OCI-M1 (cell line): ENCODE data around the gene TTLL10.
A peak's percentile ranks its signal among the peaks of the same experiment; 100 is the strongest.

Source experiments
- DNase-seq: peaks from one replicate; lab custom pipeline; 2025; lab: John Stamatoyannopoulos, UW

The TTLL10 gene

DNA sequence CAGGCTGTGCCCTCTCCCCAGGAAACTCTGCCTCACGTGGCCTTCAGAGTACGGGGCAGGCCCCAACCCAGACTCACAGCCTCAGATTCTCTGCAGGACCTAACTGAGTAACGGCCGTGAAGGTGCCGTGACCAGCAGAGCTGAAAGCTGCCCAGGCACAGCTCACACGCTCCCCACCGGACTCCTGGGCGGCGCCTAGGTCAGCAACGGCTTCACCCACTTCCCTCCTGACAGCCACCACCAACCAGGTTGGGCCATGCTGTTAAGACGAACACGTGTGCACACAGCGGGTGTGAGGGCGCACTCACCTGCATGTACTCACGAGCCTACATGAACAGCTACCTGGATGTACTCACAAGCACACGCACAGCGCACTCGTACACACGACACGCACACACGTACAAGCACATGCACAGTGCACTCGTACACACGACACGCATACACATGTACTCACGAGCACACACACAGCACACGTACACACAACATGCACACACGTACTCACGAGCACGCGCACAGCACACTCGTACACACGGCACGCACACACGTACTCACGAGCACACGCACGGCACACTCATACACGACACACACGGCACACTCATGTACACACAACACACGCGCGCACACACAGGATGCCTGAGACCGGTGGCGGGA, 49.0 kb downstream of the TTLL10 start:
- no peak for DNase-seq

DNA sequence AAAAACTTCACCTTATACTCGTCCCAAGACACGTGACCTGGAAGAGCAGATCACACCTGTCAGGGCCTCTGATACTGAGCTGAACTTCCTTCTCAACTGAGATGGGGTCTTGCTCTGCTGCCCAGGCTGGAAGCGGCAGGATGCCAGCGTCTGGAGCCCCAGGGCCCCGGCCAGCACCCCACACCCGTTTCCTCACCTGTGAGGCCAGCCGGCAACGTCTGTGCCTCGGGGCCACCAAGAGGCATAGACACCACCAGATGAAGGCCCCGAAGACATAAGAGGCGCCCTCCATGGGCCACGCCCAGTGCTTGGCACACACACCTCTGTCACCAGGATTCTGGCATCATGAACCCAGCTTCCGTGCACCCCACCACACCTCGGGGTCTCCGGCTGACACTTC, 49.6 kb downstream of the TTLL10 start:
- DNase-seq = no peak

DNA sequence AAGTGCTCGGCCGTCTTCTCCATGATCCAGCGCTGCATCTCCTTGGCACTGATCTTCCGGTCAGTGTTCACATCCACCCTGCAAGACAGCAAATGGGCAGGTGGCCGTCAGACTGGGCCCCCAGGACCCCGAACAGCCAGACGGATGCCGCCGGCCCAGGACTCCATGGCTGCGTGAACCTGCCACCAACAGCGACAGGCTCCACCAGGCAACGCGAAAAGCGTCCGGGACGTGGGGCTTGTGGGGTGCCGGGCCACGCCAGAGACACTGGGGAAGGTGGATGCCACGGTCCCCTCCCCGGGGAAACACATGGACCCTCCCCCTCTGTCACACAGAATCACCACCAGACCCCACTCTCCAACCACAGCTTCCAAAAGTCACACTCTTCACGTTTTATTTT, 50.2 kb downstream of the TTLL10 start:
- no peak for DNase-seq

DNA sequence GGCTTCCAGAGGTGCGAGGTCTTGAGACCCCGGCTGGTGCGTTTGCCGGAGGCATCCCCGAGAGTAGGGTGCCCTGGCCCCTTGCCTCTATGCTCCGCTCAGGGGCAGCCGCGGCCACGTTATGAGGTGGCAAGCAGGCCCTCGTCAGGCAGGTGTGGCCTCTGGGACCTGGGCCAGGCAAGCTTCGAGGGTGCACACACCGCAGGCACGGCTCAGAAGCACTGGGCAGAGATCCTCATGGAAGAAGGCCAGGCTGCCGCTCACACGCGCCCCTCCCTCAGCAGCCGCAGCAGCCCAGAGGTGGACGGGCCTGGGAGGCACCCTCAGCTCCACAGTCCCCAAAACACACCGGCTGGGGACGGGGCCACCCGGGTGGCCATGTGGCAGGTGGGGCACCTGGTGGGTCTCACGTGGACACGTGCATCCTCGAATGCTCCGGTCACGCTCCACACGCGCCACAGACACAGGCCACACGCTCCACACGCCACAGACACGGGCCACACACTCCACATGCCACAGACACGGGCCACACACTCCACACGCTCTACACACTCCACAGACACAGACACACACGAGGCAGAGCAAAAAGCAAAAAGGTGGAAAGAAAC, 51.7 kb downstream of the TTLL10 start:
- DNase-seq = no peak

DNA sequence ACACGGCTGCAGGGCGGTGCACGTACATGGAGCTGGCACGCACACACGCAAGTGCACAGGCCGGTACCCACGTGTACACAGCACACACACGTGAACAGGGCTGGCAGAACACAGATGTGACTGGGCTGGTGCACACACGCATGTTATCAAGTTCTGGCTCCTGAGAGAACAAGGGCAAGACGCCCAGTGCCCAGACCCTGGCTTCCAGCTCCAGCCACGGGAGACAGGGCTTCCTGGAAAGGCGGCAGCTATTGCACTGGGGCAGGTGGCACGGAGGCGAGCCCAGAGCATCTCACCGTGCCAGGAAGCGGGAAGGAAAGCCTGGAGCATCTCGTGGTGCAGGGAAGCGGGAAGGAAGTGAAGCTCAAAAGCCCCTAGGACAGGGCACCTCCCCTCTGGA, 52.2 kb downstream of the TTLL10 start:
- no peak for DNase-seq

DNA sequence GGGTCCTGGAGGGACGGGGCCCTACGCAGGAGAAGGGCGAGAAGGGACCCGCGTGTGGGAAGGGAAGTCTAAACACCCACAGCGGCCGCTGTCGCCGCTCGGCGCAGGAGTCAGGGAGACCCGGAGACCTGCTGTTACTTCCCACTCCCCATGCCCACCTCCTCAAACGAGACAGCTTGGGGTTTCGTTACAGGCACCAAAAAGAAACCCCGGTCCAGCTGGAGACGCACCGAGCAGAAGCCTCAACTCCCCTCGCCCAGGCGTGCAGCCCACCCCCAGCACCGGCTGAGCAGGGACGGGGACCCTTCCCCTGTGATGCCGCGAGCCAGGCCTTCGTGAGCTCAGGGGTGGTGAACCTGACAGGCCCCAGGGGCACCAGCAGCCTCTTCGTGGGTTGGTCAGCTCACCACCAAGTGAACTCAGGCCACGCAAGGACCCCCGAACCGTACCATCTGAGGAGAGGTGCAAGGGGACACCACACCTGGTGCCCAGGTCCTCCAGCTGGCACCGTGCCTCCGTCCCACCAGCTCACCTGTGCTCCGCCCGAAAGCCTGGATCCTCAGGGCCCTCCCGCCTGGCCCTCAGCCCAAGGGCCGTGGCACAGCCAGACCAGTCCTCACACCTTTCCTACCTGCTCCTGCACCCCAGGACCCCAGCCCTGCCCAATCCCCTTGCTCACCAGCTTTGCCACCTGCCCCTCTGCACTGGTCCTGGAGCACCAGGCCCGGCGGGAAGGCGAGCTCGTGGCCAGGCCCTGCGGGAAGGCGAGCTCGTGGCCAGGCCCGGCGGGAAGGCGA, 53.1 kb downstream of the TTLL10 start:
- DNase-seq = no peak

DNA sequence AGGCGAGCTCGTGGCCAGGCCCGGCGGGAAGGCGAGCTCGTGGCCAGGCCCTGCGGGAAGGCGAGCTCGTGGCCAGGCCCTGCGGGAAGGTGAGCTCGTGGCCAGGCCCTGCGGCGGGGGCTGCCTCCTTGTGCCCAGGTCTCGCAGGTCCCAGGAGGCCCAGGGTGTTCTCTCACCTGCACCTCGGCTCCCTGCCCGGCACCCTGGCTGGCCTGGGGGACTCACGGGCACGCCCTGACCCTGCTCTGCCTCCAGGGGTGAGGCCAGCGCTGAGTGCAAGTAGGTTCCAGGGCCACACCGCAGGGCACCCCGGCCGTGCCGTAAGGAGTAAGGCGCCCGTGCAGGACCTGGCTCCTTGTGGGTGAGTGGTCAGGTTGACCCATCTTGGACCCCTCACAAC, 53.7 kb downstream of the TTLL10 start:
- no peak for DNase-seq

DNA sequence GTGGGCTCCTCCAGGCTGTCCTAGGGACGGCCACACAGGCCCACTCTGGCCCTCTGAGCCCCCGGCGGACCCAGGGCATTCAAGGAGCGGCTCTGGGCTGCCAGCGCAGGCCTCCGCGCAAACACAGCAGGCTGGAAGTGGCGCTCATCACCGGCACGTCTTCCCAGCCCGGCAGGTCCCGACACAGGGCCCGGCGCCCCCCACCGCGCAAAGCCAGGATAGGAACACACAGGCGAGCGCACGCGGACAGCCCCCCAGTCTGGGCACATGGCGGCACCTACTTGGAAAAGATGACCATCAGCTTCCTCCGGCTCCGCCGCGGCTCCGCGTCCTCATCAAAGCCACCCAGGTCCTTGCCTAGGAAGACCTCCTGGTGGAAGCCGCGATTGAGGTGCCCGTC, 54.5 kb downstream of the TTLL10 start:
- DNase-seq = no peak

DNA sequence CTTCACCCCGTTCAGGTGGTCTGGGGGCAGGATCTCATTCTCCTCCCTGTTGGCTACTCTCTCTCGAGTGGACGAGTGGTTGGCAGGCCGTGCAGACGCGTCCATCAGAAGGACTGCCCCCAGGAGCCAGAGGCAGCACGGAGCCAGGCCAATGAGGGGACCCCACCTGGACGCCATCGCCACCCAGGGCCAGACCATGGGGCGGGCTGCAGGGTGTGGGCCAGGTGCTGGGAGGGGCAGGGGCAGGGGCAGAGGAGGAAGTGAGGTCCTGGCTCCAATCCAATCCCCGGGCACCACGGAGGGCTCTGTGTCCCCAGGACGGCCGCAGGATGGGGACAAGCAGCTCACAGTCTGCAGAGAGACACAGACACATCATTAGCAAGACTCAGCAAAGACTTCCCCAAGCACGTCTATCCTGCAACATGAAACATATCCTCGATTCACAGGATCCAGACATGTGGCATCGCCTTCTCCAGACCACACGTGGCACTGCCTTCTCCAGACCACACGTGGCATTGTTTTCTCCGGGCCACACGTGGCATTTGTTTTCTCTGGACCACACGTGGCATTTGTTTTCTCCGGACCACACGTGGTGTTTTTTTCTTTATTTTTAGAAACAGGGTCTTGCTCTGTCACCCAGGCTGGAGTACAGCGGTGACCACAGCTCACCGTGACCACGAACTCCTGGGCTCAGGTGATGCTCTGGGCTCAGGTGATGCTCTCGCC, 55.1 kb downstream of the TTLL10 start:
- DNase-seq = no peak

DNA sequence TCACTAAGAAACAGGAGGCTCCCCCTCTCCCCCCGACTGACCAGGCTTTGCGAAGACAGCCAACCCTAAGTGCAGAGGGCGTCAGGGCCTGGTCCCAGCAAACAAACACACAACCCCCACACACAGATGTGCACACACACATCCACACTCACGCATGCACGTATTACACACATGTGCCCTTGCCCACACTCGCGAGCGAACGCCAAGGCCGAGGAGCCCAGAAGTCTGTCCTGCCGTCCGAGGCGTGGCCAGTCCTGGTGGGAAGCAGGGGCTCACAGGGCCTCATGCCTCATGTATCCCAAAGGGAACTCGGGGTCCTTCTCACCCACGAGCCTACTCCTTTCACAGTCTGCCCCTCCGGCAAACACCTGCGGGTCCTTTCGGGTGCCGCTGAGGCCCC, 56.1 kb downstream of the TTLL10 start:
- no peak for DNase-seq

DNA sequence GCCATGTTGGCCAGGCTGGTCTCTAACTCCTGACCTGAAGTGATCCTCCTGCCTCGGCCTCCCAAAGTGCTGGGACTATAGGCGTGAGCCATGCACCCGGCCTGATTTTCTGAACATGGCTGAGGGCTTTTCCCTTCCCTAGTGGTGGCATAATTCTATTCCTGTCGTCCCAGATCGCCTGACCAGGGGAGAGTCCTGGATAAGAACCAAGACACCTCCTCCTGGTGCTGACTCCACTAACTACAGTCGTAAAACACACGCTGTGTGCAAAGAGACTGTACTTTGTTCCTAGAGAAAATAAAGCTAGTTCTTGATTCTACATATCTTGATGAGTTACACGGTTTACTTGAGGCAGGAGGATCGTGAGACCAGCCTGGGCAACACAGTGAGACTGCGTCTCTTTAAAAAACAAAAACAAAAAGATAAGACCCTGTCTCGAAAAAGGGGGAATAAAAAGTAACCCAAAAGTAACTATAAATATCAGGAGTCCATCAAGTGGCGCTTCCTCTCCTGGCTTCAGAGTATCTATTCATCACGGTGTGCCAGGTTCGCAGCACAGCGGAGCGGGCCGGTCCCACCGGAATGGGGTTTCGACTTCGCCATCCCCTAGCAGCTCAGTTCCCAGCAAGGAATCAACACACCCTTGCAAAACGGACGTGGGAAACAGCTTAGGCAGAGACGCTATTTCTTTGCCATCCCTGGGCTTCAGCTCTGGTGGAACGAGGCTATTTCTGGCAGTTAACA, 57.1 kb downstream of the TTLL10 start:
- DNase-seq = peak; percentile 83

DNA sequence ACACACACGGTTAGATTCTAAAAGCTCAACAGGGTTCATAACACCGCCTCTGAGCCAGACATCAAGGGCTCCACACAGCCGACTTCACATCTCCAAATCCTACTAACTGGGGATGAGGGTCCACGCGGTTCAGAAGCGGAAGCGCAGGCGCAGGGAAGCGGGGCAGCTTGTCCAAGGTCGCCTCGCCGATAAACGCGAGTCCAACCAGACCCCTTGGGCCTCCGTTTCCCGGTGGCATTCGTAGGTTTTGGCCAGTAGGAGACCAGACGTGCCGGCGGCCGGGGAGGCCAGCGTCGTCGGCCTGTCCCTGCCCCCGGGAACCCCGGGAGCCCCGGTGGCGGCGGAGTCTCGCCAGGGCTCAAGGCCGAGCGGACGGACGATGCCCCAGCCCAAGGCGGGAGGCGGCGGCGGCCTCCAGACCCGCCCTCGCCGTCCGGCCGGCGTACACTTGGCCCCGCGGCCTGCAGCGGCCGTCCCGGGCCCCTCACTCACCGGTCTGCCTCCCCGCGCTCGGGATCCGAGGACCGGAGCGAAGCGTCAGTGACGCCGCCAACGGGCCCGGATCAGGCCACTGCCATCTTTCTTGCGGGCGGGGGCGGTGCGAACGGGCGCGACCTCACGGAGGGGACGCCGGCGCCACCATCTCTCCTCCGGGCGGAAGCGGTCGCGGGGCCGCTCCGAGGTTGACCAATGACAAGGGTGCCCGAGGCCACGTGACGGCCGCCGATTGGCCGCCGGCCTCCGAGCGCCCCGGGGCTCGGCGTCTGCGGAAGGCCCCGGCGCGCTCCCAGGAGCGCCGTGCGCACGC, 57.9 kb downstream of the TTLL10 start, which contains the start of gene SDF4:
Gene SDF4, minus strand, starts transcription at position 602 of the 808 bp plus-strand sequence. CDS start 3,229 bp downstream, outside the sequence.
- DNase-seq = peak; percentile 99

DNA sequence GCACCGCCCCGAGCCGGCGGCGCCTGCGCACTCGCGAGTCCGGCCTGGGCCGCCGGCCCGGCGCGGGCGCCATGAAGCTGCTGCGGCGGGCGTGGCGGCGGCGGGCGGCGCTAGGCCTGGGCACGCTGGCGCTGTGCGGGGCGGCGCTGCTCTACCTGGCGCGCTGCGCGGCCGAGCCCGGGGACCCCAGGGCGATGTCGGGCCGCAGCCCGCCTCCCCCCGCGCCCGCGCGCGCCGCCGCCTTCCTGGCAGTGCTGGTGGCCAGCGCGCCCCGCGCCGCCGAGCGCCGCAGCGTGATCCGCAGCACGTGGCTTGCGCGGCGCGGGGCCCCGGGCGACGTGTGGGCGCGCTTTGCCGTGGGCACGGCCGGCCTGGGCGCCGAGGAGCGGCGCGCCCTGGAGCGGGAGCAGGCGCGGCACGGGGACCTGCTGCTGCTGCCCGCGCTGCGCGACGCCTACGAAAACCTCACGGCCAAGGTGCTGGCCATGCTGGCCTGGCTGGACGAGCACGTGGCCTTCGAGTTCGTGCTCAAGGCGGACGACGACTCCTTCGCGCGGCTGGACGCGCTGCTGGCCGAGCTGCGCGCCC, 58.6 kb downstream of the TTLL10 start, which contains the start of gene B3GALT6:
Gene B3GALT6, plus strand, starts transcription at position 30 of the 588 bp plus-strand sequence. Its CDS starts 42 bp downstream, at position 72.
- no peak for DNase-seq

DNA sequence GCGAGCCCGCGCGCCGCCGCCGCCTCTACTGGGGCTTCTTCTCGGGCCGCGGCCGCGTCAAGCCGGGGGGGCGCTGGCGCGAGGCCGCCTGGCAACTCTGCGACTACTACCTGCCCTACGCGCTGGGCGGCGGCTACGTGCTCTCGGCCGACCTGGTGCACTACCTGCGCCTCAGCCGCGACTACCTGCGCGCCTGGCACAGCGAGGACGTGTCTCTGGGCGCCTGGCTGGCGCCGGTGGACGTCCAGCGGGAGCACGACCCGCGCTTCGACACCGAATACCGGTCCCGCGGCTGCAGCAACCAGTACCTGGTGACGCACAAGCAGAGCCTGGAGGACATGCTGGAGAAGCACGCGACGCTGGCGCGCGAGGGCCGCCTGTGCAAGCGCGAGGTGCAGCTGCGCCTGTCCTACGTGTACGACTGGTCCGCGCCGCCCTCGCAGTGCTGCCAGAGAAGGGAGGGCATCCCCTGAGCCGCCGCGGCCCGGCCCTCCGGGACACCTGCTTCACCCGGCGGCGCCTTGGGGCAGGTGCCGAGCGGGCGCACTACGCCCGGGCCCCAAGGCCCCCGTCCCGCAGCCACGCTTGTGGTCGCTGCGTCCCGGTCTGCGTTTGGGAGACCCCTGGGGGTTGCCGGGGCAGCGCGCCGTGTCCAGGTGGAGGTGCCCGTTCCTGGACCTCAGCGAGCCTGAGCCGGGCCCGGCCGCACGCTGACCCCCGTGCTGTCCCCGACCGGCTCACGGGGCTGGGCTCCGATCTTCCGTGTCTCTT, 59.3 kb downstream of the TTLL10 start:
- no peak for DNase-seq

DNA sequence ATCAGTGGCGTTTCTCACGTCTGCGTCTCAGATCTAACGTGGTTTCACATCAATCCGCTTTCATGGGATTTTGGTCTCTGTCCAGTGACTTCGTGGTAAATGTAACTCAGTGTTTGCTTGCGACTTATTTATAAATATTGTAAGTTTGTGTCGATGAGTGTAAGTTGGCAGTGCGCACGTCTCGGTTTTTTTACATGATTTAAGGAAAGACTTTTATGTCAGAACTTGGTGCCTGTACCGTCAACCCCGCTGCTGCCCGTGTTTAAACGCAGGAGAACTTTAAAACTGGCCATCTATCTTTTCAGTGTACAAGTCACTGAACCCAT, 59.9 kb downstream of the TTLL10 start:
- no peak for DNase-seq

DNA sequence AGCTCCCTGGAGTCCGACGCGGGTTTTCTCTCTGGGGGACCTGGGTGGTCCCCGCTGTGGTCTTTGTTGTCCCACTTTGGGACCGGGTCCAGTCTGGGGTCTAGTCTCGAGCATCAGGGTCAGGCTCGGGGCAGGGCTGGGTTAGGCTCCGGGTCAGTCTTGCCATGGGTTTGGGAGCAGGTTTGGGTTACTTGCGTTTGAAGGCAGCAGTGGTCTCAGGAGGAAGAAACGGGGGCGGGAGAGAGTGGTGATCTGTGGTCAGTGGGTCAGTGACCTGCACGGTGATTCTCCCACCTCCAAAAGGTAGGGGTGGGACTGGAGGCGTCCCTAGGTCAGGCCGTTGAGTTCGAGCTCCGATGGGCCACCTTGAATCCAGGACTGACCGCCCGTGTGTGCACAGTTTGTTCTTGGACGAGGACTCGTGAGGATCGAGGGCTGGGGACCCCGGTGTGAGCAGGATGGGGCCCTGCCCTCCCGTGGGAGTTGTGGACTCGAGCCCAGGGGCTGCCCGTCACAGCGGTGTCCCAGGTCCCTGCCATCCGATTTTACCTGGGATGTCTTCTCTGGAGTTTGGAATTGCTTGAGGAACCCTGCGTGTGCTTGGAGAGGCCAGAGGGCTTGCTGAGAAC, 60.6 kb downstream of the TTLL10 start:
- no peak for DNase-seq

DNA sequence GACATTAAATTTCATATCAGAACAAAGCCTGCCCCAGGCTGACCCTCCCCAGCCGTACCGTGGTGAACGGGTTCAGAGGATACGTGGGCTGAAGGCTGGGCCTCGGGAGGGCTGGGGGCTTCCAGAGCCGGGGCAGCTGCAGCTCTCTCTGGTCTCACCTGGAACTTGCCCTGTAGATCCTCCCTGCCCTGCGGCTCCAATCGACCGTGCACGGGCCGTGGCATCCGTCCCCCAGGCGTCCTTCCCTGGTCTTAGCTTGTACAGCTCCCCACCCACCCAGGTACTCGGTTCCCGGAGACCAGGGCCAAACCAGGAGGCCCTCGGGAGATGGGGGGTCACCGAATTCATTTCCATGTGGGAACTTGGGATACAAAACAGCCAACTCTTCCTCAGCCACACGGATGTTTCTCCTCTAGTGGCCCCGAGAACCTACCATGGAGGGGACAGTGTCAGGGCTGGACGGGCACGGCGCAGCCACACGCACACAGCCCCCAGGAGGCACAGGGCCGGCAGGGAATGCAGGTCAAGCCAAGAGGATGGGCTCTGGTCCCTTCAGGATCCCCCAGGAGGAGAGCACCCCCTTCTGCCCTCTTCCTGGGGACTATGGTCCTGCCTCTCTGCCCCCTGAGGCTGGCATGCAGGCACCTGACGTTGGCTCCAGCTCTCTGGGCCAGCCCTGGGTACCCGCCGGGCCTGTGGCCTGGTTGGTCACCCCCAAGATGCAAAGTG, 61.5 kb downstream of the TTLL10 start:
- no peak for DNase-seq

DNA sequence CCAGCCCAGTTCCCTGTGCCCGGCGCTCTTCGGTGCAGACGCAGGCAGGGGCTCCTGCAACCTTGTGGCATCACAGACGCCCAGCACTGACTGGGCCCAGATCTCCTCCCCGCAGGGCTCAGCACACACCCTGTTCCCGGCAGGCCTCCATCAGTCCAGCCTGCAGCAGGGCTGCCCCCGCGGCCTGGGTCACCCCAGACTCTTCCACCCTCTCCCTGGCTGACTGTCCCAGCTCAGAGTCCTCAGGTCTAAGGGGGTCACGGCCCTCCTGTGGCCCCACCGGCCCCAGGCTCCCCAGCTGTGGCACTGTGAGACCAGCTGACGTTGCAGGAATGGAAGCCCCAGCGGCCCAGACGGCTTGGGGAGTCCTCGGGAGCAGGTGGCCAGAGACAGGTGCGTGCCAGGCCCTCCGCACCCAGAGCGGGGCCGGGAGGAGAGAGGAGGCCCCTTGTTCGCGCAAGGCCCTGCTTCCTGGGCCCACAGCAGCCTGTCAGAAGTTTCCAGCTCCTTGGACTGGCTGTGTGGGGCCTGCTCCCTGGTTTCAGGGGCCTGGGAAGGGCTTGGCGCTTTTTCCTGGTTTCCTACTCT, 62.6 kb downstream of the TTLL10 start:
- no peak for DNase-seq
